Prostate gland (tissue), 2 donors: ENCODE results near the gene EPB42.

ENCODE experiments used
- POLR2AphosphoS5 ChIP-seq: sonication (generic); formaldehyde crosslinking; IDR thresholded peaks from one replicate; pipeline ENCODE4 v1.6.1; 2017; ENCODE audit warnings: antibody characterized with exemption
- TF ChIP-seq, protein P1 (sequence below), 4 experiments: fragments of 200-600 bp in 2 of 4; fragments of 450-650 bp in 2 of 4; sonication (generic) in 2 of 4; IDR thresholded peaks; 1 replicate in 3 of 4; 2 replicates in 1 of 4; pipeline ENCODE4 v1.5.1; 2016 to 2019; ENCODE audit warnings: antibody characterized with exemption in 4 of 4, mild to moderate bottlenecking in 2 of 4, moderate library complexity in 2 of 4

DNA sequence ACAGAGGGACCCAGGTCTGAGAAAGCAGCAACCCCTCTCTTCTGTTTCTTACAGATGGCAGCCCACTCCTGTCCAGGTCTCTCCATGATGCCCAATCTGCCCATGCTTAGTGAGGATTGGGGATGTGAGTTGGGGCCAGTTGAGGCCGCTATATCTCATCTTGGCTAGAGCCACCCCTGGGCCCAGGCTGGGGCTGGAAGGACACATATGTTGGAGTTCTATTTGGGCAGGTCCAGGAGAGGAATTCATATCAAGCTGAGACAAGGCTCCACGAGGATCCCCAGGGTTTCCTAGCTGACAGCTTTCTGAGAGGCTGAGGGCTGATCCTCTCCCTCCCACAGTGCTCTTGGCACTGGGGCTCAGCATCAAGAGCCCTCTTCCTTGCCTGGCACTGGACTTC, 34.6 kb upstream of the EPB42 start:
- TF ChIP-seq, protein P1, sequence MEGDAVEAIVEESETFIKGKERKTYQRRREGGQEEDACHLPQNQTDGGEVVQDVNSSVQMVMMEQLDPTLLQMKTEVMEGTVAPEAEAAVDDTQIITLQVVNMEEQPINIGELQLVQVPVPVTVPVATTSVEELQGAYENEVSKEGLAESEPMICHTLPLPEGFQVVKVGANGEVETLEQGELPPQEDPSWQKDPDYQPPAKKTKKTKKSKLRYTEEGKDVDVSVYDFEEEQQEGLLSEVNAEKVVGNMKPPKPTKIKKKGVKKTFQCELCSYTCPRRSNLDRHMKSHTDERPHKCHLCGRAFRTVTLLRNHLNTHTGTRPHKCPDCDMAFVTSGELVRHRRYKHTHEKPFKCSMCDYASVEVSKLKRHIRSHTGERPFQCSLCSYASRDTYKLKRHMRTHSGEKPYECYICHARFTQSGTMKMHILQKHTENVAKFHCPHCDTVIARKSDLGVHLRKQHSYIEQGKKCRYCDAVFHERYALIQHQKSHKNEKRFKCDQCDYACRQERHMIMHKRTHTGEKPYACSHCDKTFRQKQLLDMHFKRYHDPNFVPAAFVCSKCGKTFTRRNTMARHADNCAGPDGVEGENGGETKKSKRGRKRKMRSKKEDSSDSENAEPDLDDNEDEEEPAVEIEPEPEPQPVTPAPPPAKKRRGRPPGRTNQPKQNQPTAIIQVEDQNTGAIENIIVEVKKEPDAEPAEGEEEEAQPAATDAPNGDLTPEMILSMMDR (IDR thresholded peaks at IDR 0.05), result no peak
- TF ChIP-seq POLR2AphosphoS5, result no peak
